Ishikawa (cell line): ENCODE measurements around the gene USP1.

Experiments used
- CEBPB ChIP-seq: IDR thresholded peaks from 2 replicates; pipeline ENCODE4 v1.6.1; 2012
- CREB1 ChIP-seq: IDR thresholded peaks from 2 replicates; pipeline ENCODE4 v1.6.1; 2012; ENCODE audit warnings: low read depth
- EGR1 ChIP-seq: IDR thresholded peaks from 2 replicates; pipeline ENCODE4 v1.6.1; 2012
- EP300 ChIP-seq: IDR thresholded peaks from 2 replicates; pipeline ENCODE4 v1.6.1; 2012; ENCODE audit warnings: borderline replicate concordance
- FOXM1 ChIP-seq: IDR thresholded peaks from 2 replicates; pipeline ENCODE4 v1.6.1; 2012; ENCODE audit warnings: low read depth, borderline replicate concordance
- NFIC ChIP-seq: IDR thresholded peaks from 2 replicates; pipeline ENCODE4 v1.6.1; 2012
- RAD21 ChIP-seq: IDR thresholded peaks from 2 replicates; pipeline ENCODE4 v1.6.1; 2012; ENCODE audit warnings: low read depth
- TAF1 ChIP-seq: IDR thresholded peaks from 2 replicates; pipeline ENCODE4 v1.6.1; 2012; ENCODE audit warnings: low read depth, mild to moderate bottlenecking
- TCF12 ChIP-seq: IDR thresholded peaks from 2 replicates; pipeline ENCODE4 v1.6.1; 2012; ENCODE audit warnings: low read depth
- TEAD4 ChIP-seq: IDR thresholded peaks from 2 replicates; pipeline ENCODE4 v1.6.1; 2012
- YY1 ChIP-seq: IDR thresholded peaks from 2 replicates; pipeline ENCODE4 v1.6.1; 2012; ENCODE audit warnings: low read depth
- ZBTB7A ChIP-seq: IDR thresholded peaks from 2 replicates; pipeline ENCODE4 v1.6.1; 2012; ENCODE audit warnings: low read depth
- TF ChIP-seq, protein P1 (sequence below): IDR thresholded peaks from 2 replicates; pipeline ENCODE4 v1.6.1; 2012
- TF ChIP-seq, protein P2 (sequence below): IDR thresholded peaks from 2 replicates; pipeline ENCODE4 v1.6.1; 2012; ENCODE audit warnings: low read depth, mild to moderate bottlenecking
- TF ChIP-seq, protein P3 (sequence below): IDR thresholded peaks from 2 replicates; pipeline ENCODE4 v1.6.1; 2012

The USP1 gene

GRCh38 chr1:62428351-62428750, 8.5 kb upstream of the USP1 start:
- no peak for TF ChIP-seq CEBPB
- no peak for TF ChIP-seq CREB1
- TF ChIP-seq, protein P1, sequence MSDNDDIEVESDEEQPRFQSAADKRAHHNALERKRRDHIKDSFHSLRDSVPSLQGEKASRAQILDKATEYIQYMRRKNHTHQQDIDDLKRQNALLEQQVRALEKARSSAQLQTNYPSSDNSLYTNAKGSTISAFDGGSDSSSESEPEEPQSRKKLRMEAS = no peak
- no peak for TF ChIP-seq FOXM1
- TF ChIP-seq RAD21 = no peak
- TF ChIP-seq NFIC = no peak

DNA sequence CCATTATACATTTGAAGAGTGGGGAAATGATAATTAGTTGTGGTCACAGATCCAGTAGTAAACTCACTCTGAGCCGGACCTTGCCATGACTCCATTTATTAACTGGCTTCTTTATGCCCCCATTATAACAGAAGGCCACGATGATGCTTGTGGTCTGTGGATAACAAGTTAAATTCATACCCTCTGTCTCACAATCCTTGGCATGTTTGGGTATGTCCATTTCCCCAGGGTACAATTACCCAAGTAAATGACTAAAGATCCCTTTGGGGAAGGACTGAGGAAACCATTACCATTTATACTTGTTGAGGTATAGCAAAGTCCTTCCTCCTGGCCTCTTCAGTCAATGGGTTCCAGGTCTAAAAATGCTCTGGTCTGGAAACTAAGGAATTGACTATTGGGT, 7.3 kb upstream of the USP1 start:
- TF ChIP-seq RAD21 (no peak), TAF1 (no peak), TEAD4 (no peak), YY1 (no peak), CEBPB (no peak), CREB1 (no peak)
- TF ChIP-seq, protein P2, sequence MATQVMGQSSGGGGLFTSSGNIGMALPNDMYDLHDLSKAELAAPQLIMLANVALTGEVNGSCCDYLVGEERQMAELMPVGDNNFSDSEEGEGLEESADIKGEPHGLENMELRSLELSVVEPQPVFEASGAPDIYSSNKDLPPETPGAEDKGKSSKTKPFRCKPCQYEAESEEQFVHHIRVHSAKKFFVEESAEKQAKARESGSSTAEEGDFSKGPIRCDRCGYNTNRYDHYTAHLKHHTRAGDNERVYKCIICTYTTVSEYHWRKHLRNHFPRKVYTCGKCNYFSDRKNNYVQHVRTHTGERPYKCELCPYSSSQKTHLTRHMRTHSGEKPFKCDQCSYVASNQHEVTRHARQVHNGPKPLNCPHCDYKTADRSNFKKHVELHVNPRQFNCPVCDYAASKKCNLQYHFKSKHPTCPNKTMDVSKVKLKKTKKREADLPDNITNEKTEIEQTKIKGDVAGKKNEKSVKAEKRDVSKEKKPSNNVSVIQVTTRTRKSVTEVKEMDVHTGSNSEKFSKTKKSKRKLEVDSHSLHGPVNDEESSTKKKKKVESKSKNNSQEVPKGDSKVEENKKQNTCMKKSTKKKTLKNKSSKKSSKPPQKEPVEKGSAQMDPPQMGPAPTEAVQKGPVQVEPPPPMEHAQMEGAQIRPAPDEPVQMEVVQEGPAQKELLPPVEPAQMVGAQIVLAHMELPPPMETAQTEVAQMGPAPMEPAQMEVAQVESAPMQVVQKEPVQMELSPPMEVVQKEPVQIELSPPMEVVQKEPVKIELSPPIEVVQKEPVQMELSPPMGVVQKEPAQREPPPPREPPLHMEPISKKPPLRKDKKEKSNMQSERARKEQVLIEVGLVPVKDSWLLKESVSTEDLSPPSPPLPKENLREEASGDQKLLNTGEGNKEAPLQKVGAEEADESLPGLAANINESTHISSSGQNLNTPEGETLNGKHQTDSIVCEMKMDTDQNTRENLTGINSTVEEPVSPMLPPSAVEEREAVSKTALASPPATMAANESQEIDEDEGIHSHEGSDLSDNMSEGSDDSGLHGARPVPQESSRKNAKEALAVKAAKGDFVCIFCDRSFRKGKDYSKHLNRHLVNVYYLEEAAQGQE = no peak

- no peak for TF ChIP-seq YY1
- TF ChIP-seq, protein P1 = no peak
- TF ChIP-seq, protein P2 = no peak
Measured at GRCh38 chr1:62433861-62434617, 2.8 kb upstream of the USP1 start.

- no peak for TF ChIP-seq ZBTB7A
- no peak for TF ChIP-seq CEBPB
- no peak for TF ChIP-seq EP300
- TF ChIP-seq CREB1 = no peak
- no peak for TF ChIP-seq FOXM1
- no peak for TF ChIP-seq TAF1
- TF ChIP-seq, protein P3, sequence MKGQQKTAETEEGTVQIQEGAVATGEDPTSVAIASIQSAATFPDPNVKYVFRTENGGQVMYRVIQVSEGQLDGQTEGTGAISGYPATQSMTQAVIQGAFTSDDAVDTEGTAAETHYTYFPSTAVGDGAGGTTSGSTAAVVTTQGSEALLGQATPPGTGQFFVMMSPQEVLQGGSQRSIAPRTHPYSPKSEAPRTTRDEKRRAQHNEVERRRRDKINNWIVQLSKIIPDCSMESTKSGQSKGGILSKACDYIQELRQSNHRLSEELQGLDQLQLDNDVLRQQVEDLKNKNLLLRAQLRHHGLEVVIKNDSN = no peak
- TF ChIP-seq, protein P2 = no peak
- no peak for TF ChIP-seq YY1
- TF ChIP-seq, protein P1 = no peak
- no peak for TF ChIP-seq TEAD4
- TF ChIP-seq EGR1 = no peak
- no peak for TF ChIP-seq TCF12
- TF ChIP-seq RAD21 = no peak
- TF ChIP-seq NFIC = no peak
Measured at GRCh38 chr1:62434618-62435001, 2.2 kb upstream of the USP1 start.

GRCh38 chr1:62435231-62436038, 1.4 kb upstream of the USP1 start:
- no peak for TF ChIP-seq FOXM1
- TF ChIP-seq, protein P3 = no peak
- TF ChIP-seq TCF12 = no peak
- TF ChIP-seq TAF1 = no peak
- no peak for TF ChIP-seq RAD21
